ENCODE measurements around the gene CHD6.

The CHD6 gene

GRCh38 chr20:41587523-41587922, 30.7 kb downstream of the CHD6 start:
- no peak for DNase-seq (ENCODE audit: low read depth)

GRCh38 chr20:41586772-41587171, 31.4 kb downstream of the CHD6 start:
- DNase-seq (ENCODE audit: low read depth), result no peak

- DNase-seq (ENCODE audit: low read depth), result no peak
These were observed 37.8 kb downstream of the CHD6 start for GRCh38 chr20:41580350-41580749.

- DNase-seq (ENCODE audit: low read depth), result no peak
These were observed 40.8 kb downstream of the CHD6 start for GRCh38 chr20:41577129-41578009.

GRCh38 chr20:41575412-41575811, 42.8 kb downstream of the CHD6 start:
- no peak for DNase-seq (ENCODE audit: low read depth)

GRCh38 chr20:41574802-41575389, 43.3 kb downstream of the CHD6 start:
- no peak for DNase-seq (ENCODE audit: low read depth)

- DNase-seq (ENCODE audit: low read depth), result no peak
These were observed 44.2 kb downstream of the CHD6 start for GRCh38 chr20:41573955-41574354.

- no peak for DNase-seq (ENCODE audit: low read depth)
These were observed 46.1 kb downstream of the CHD6 start for GRCh38 chr20:41572010-41572572.

GRCh38 chr20:41571006-41571405, 47.2 kb downstream of the CHD6 start:
- no peak for DNase-seq (ENCODE audit: low read depth)

- no peak for DNase-seq (ENCODE audit: low read depth)
These were observed 47.6 kb downstream of the CHD6 start for GRCh38 chr20:41570557-41570956.

GRCh38 chr20:41567615-41568014, 50.6 kb downstream of the CHD6 start:
- DNase-seq (ENCODE audit: low read depth), result no peak

GRCh38 chr20:41566896-41567527, 51.2 kb downstream of the CHD6 start:
- DNase-seq (ENCODE audit: low read depth), result no peak

GRCh38 chr20:41563087-41563486, 55.1 kb downstream of the CHD6 start:
- DNase-seq (ENCODE audit: low read depth), result no peak

- DNase-seq (ENCODE audit: low read depth), result no peak
These were observed 57.2 kb downstream of the CHD6 start for GRCh38 chr20:41560970-41561369.

GRCh38 chr20:41559658-41560057, 58.5 kb downstream of the CHD6 start:
- DNase-seq (ENCODE audit: low read depth), result no peak

GRCh38 chr20:41553142-41553879, 64.9 kb downstream of the CHD6 start:
- no peak for DNase-seq (ENCODE audit: low read depth)

GRCh38 chr20:41552295-41553068, 65.7 kb downstream of the CHD6 start:
- no peak for DNase-seq (ENCODE audit: low read depth)

GRCh38 chr20:41551011-41551705, 67.0 kb downstream of the CHD6 start:
- no peak for DNase-seq (ENCODE audit: low read depth)

- DNase-seq (ENCODE audit: low read depth), result no peak
These were observed 71.0 kb downstream of the CHD6 start for GRCh38 chr20:41547221-41547620.

- no peak for DNase-seq (ENCODE audit: low read depth)
These were observed 71.6 kb downstream of the CHD6 start for GRCh38 chr20:41546535-41546934.

GRCh38 chr20:41544472-41544871, 73.7 kb downstream of the CHD6 start:
- no peak for DNase-seq (ENCODE audit: low read depth)
